HL-60 (cell line): ENCODE data around the gene NPC2.

ENCODE experiments used
- DNase-seq, 2 experiments: peaks; one replicate each; pipeline ENCODE4 v3.0.0-alpha.2; 2010 to 2020; ENCODE audit warnings: low read depth in 1 of 2, low spot score in 1 of 2
- H3K27ac ChIP-seq: fragments of 250-450 bp; sonication (Bioruptor Pico); replicated peaks from 2 replicates; pipeline ENCODE4 v1.5.1; 2020; ENCODE audit warnings: mild to moderate bottlenecking, moderate library complexity
- H3K27me3 ChIP-seq: fragments of 250-450 bp; sonication (Bioruptor Pico); 2 replicates; pipeline ENCODE4 v1.5.1; 2021; ENCODE audit warnings: mild to moderate bottlenecking, moderate library complexity; ENCODE audit not compliant: insufficient read depth, poor library complexity, severe bottlenecking
- H3K4me3 ChIP-seq: replicated peaks from 2 replicates; pipeline ENCODE4 v1.5.1; 2011; ENCODE audit warnings: mild to moderate bottlenecking, control low read depth, low read length; ENCODE audit not compliant: insufficient read depth
- CTCF ChIP-seq: IDR thresholded peaks from one replicate; pipeline ENCODE4 v1.5.1; 2011; ENCODE audit warnings: low read length, control low read depth, inconsistent platforms; ENCODE audit not compliant: insufficient read depth
- GABPA ChIP-seq: IDR thresholded peaks from 2 replicates; pipeline ENCODE4 v1.6.1; 2012; ENCODE audit warnings: low read depth
- POLR2AphosphoS5 ChIP-seq: IDR thresholded peaks from 2 replicates; pipeline ENCODE4 v1.6.1; 2012; ENCODE audit warnings: low read depth
- REST ChIP-seq: IDR thresholded peaks from 2 replicates; pipeline ENCODE4 v1.6.1; 2012; ENCODE audit warnings: low read depth; ENCODE audit not compliant: insufficient replicate concordance
- SPI1 ChIP-seq: IDR thresholded peaks from 2 replicates; pipeline ENCODE4 v1.6.1; 2012; ENCODE audit warnings: low read depth, mild to moderate bottlenecking, borderline replicate concordance

The NPC2 gene

GRCh38 chr14:74533576-74533975 is 40.5 kb upstream of the NPC2 start:
- no peak for DNase-seq
- no peaks in the 10 kb centered on the region for H3K27me3 ChIP-seq
- no peak overlapping the region for H3K27ac ChIP-seq
- no peak for TF ChIP-seq SPI1
- no peak for TF ChIP-seq POLR2AphosphoS5
- H3K4me3 ChIP-seq, result no peak overlapping the region

- Histone ChIP-seq H3K27ac (no peak overlapping the region), H3K4me3 (no peak overlapping the region), H3K27me3 (no peaks in the 10 kb centered on the region)
- DNase-seq, result no peak
- TF ChIP-seq POLR2AphosphoS5, result no peak
- no peak for TF ChIP-seq GABPA
- no peak for TF ChIP-seq REST
- TF ChIP-seq SPI1, result no peak
- TF ChIP-seq CTCF, result no peak
Measured at GRCh38 chr14:74532246-74532645, 39.1 kb upstream of the NPC2 start.

- TF ChIP-seq SPI1, result no peak
- TF ChIP-seq REST, result no peak
- no peak for TF ChIP-seq GABPA
- no peak for TF ChIP-seq CTCF
- TF ChIP-seq POLR2AphosphoS5, result no peak
- Histone ChIP-seq H3K4me3 (no peak overlapping the region), H3K27ac (no peak overlapping the region), H3K27me3 (no peaks in the 10 kb centered on the region)
- DNase-seq, result no peak
Measured at GRCh38 chr14:74531467-74531866, 38.4 kb upstream of the NPC2 start.

GRCh38 chr14:74531006-74531405 is 37.9 kb upstream of the NPC2 start:
- no peak for TF ChIP-seq CTCF
- TF ChIP-seq POLR2AphosphoS5, result no peak
- TF ChIP-seq REST, result no peak
- TF ChIP-seq SPI1, result no peak
- TF ChIP-seq GABPA, result no peak
- DNase-seq, result no peak
- no peak overlapping the region for H3K27ac ChIP-seq
- H3K4me3 ChIP-seq, result no peak overlapping the region
- H3K27me3 ChIP-seq, result no peaks in the 10 kb centered on the region
